Smooth muscle cell (in vitro differentiated cells): ENCODE data around the gene SH3PXD2A. TPM values are rescaled to one million over a fixed set of nuclear protein-coding genes. Genes with fewer than 3 reads are reported as not detected.

Experiments
- DNase-seq: peaks from one replicate; lab custom pipeline; 2025; ENCODE audit not compliant: unreplicated experiment; lab: John Stamatoyannopoulos, UW
- H2AFZ ChIP-seq: fragments of 200-600 bp; sonication (generic); 2 replicates; pipeline ENCODE4 v1.6.0; 2016; ENCODE audit warnings: antibody characterized with exemption, low read depth, mild to moderate bottlenecking
- H3F3A ChIP-seq: fragments of 200-600 bp; sonication (generic); 2 replicates; pipeline ENCODE4 v1.6.0; 2017; ENCODE audit warnings: antibody characterized with exemption, low read depth
- H3K27ac ChIP-seq: fragments of 200-600 bp; sonication (generic); 2 replicates; pipeline ENCODE4 v1.5.1; 2016; ENCODE audit warnings: low read depth, mild to moderate bottlenecking
- H3K27me3 ChIP-seq: fragments of 200-600 bp; sonication (generic); 2 replicates; pipeline ENCODE4 v1.6.1; 2016; ENCODE audit warnings: low read depth, mild to moderate bottlenecking
- H3K36me3 ChIP-seq: fragments of 200-600 bp; sonication (generic); 2 replicates; pipeline ENCODE4 v1.5.1; 2016; ENCODE audit warnings: low read depth
- H3K4me1 ChIP-seq: fragments of 200-600 bp; sonication (generic); 2 replicates; pipeline ENCODE4 v1.5.1; 2016; ENCODE audit warnings: low read depth
- H3K4me2 ChIP-seq: fragments of 200-600 bp; sonication (generic); 2 replicates; pipeline ENCODE4 v1.6.0; 2016; ENCODE audit warnings: mild to moderate bottlenecking
- H3K4me3 ChIP-seq: fragments of 200-600 bp; sonication (generic); 2 replicates; pipeline ENCODE4 v1.5.1; 2016; ENCODE audit warnings: mild to moderate bottlenecking
- H3K79me2 ChIP-seq: fragments of 200-600 bp; sonication (generic); 2 replicates; pipeline ENCODE4 v1.6.0; 2016; ENCODE audit warnings: low read depth, mild to moderate bottlenecking
- H3K9ac ChIP-seq: fragments of 200-600 bp; sonication (generic); 2 replicates; pipeline ENCODE4 v1.6.0; 2016; ENCODE audit warnings: low read depth
- H3K9me3 ChIP-seq: fragments of 200-600 bp; sonication (generic); replicated peaks from 2 replicates; pipeline ENCODE4 v1.5.1; 2016; ENCODE audit warnings: low read depth
- H4K20me1 ChIP-seq: fragments of 200-600 bp; sonication (generic); 2 replicates; pipeline ENCODE4 v1.6.0; 2016; ENCODE audit warnings: low read depth
- WGBS: methylation state at CpG from one replicate; pipeline ENCODE4 v1.1.7; 2016; ENCODE audit warnings: low lambda C conversion rate; 5-methylcytosine and 5-hydroxymethylcytosine counted together
- polyA plus RNA-seq: library from polyadenylated mRNA; unstranded; fragments of >200 nt; fragmentation: Nextera tagmentation; extraction: Ambion mirVana; gene quantifications from 2 replicates; pipeline ENCODE4 v1.2.1, GENCODE V29; 2016
- total RNA-seq: library from RNA; depleted of rRNA; stranded (reverse); fragments of >200 nt; gene quantifications from 2 replicates; pipeline ENCODE4 v1.2.3, GENCODE V29; 2014
- TF ChIP-seq, protein P1 (sequence below): fragments of 200-600 bp; sonication (generic); IDR thresholded peaks from 2 replicates; pipeline ENCODE4 v1.5.1; 2017; ENCODE audit warnings: borderline replicate concordance, mild to moderate bottlenecking, antibody characterized with exemption; ENCODE audit not compliant: insufficient read depth, poor library complexity, severe bottlenecking

SH3PXD2A gene
- total and polyA plus RNA-seq, 2 experiments from 2014 or later = 30.1 to 37.9 TPM

- H3K4me3 ChIP-seq = no peak overlapping the region
- no peaks in the 10 kb centered on the region for H3K9me3 ChIP-seq
- H3K4me2 ChIP-seq = no peak overlapping the region
- no peak overlapping the region for H2AFZ ChIP-seq
- peaks cover 24% of the 10 kb centered on the region for H3K79me2 ChIP-seq
- H3K36me3 ChIP-seq = no peaks in the 10 kb centered on the region
- no peaks in the 10 kb centered on the region for H4K20me1 ChIP-seq
- no peak overlapping the region for H3K27ac ChIP-seq
- peaks cover 7% of the 10 kb centered on the region for H3K4me1 ChIP-seq
- H3K9ac ChIP-seq = no peak overlapping the region
- WGBS = 55% methylated on average over 7 of the region's 7 CpGs
- TF ChIP-seq, protein P1, sequence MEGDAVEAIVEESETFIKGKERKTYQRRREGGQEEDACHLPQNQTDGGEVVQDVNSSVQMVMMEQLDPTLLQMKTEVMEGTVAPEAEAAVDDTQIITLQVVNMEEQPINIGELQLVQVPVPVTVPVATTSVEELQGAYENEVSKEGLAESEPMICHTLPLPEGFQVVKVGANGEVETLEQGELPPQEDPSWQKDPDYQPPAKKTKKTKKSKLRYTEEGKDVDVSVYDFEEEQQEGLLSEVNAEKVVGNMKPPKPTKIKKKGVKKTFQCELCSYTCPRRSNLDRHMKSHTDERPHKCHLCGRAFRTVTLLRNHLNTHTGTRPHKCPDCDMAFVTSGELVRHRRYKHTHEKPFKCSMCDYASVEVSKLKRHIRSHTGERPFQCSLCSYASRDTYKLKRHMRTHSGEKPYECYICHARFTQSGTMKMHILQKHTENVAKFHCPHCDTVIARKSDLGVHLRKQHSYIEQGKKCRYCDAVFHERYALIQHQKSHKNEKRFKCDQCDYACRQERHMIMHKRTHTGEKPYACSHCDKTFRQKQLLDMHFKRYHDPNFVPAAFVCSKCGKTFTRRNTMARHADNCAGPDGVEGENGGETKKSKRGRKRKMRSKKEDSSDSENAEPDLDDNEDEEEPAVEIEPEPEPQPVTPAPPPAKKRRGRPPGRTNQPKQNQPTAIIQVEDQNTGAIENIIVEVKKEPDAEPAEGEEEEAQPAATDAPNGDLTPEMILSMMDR = no peak
- peaks cover 17% of the 10 kb centered on the region for H3F3A ChIP-seq
- DNase-seq = no peak
- H3K27me3 ChIP-seq = no peaks in the 10 kb centered on the region
Observed at GRCh38 chr10:103722632-103723031, 132.7 kb downstream of the SH3PXD2A start.

GRCh38 chr10:103720964-103721335 lies 134.4 kb downstream of the SH3PXD2A start:
- DNase-seq = no peak
- peaks cover 28% of the 10 kb centered on the region for H3F3A ChIP-seq

DNA sequence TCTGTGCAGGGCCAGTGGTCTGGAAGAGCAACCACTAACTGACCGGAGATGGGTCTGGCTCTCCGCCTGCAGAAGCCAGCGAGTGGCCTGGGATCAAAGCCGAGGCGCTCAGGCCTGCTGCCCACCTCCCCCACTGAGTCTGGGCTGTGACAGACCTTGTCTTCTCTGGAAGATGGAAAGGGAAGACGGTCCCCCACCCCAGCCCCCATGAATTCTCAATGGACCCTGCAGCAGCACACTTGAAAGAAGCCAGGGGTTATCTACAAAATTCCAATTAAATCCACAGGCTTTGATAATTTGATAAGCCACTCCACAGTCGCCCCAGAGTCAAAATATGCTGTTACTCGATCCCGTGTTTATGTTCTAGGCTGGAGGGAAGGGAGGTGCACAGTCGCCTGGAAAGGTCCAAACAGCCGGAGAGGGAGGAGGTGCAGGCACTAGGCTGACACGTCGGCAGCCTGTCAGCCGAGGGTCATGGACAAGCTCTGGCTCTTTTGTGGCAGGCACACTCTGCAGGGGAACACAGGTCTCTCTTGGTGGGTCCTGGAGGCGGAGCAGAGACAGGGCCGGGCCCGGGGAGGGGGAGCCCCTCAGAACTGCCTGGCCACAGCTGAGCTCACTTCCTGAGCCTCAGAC lies 134.9 kb downstream of the SH3PXD2A start:
- Histone ChIP-seq H2AFZ (no peak overlapping the region), H3K9ac (no peak overlapping the region), H3K4me3 (no peak overlapping the region), H3K27me3 (no peaks in the 10 kb centered on the region), H3K27ac (peak overlapping the region; percentile 55), H3K4me2 (peak overlapping the region; percentile 58), H3K9me3 (no peaks in the 10 kb centered on the region), H3K79me2 (peaks cover 8% of the 10 kb centered on the region), H3F3A (peaks cover 31% of the 10 kb centered on the region), H4K20me1 (no peaks in the 10 kb centered on the region), H3K36me3 (no peaks in the 10 kb centered on the region), H3K4me1 (peaks cover 10% of the 10 kb centered on the region)
- 9% methylated on average over 17 of the region's 17 CpGs for WGBS
- DNase-seq = no peak
- TF ChIP-seq, protein P1 = no peak

More at GRCh38 chr10:103720964-103721335, 134.4 kb downstream of the SH3PXD2A start:
- peaks cover 10% of the 10 kb centered on the region for H3K4me1 ChIP-seq
- H3K9me3 ChIP-seq = no peaks in the 10 kb centered on the region
- H3K27ac ChIP-seq = peak overlapping the region; percentile 55
- no peaks in the 10 kb centered on the region for H3K27me3 ChIP-seq
- peaks cover 11% of the 10 kb centered on the region for H3K79me2 ChIP-seq
- 59% methylated on average over 6 of the region's 6 CpGs for WGBS
- no peaks in the 10 kb centered on the region for H3K36me3 ChIP-seq
- H2AFZ ChIP-seq = no peak overlapping the region
- no peak overlapping the region for H3K9ac ChIP-seq
- H3K4me2 ChIP-seq = peak overlapping the region; percentile 58
- no peak overlapping the region for H3K4me3 ChIP-seq
- TF ChIP-seq, protein P1 = no peak
- no peaks in the 10 kb centered on the region for H4K20me1 ChIP-seq

DNA sequence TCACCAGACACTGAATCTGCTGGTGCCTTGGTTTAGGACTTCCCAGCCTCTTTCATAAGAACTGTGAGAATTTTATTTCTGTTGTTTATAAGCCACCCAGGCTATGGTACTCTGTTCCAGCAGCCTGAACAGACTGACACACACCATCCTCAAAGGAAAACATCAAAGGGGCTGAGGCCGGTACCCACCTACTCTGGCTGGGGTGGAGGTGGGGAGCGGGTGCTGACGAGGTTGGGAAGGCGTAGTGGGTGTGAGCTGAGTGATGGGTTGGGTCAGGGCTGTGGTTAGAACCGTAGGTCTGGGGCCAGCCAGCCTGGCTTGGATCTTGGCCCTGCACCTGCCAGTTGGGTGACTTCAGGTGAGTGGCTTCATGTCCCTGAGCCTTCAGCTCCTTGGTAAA lies 136.3 kb downstream of the SH3PXD2A start:
- H3K4me2 ChIP-seq = no peak overlapping the region
- peaks cover 35% of the 10 kb centered on the region for H3F3A ChIP-seq
- WGBS = 70% methylated on average over 5 of the region's 5 CpGs
- peak overlapping the region; percentile 55 for H3K27ac ChIP-seq
- no peaks in the 10 kb centered on the region for H3K79me2 ChIP-seq
- TF ChIP-seq, protein P1 = no peak
- H3K9ac ChIP-seq = no peak overlapping the region
- H2AFZ ChIP-seq = no peak overlapping the region
- no peaks in the 10 kb centered on the region for H3K27me3 ChIP-seq
- DNase-seq = no peak
- no peaks in the 10 kb centered on the region for H4K20me1 ChIP-seq
- H3K36me3 ChIP-seq = no peaks in the 10 kb centered on the region
- no peak overlapping the region for H3K4me3 ChIP-seq
- H3K4me1 ChIP-seq = peaks cover 10% of the 10 kb centered on the region
- no peaks in the 10 kb centered on the region for H3K9me3 ChIP-seq
